Lung microvascular endothelial cell (primary cell): ENCODE results near the gene MTA1. TPM values are rescaled to one million over a fixed set of nuclear protein-coding genes. Genes with fewer than 3 reads are reported as not detected.

Source experiments
- DNase-seq, 2 donors: peaks; one replicate each; pipeline versions ENCODE4 v3.0.0 to v3.0.0-alpha.2; 2010; ENCODE audit warnings: low read depth in 2 of 2
- total RNA-seq: library from RNA; depleted of rRNA; stranded (reverse); fragments of >200 nt; gene quantifications from 2 replicates; pipeline ENCODE4 v1.2.1, GENCODE V29; 2014

The MTA1 gene
- total RNA-seq, 1 donor from 2014 or later, result 22.6 TPM

- no peak for DNase-seq
These were observed 32.8 kb upstream of the MTA1 start for GRCh38 chr14:105386581-105387529.

GRCh38 chr14:105387530-105387922, 32.1 kb upstream of the MTA1 start:
- no peak for DNase-seq

GRCh38 chr14:105388110-105388951, 31.3 kb upstream of the MTA1 start:
- DNase-seq, result no peak

- DNase-seq, result no peak
These were observed 30.7 kb upstream of the MTA1 start for GRCh38 chr14:105388976-105389375.

- no peak for DNase-seq
These were observed 30.1 kb upstream of the MTA1 start for GRCh38 chr14:105389534-105389933.

GRCh38 chr14:105389976-105390848, 29.4 kb upstream of the MTA1 start:
- no peak for DNase-seq

- no peak for DNase-seq
These were observed 28.7 kb upstream of the MTA1 start for GRCh38 chr14:105390849-105391500.

- no peak for DNase-seq
These were observed 28.1 kb upstream of the MTA1 start for GRCh38 chr14:105391541-105391940.

GRCh38 chr14:105392131-105393090, 27.2 kb upstream of the MTA1 start:
- DNase-seq, result no peak

- DNase-seq, result no peak
These were observed 26.5 kb upstream of the MTA1 start for GRCh38 chr14:105393151-105393550.

- no peak for DNase-seq
These were observed 24.7 kb upstream of the MTA1 start for GRCh38 chr14:105394714-105395537.

- no peak for DNase-seq
These were observed 24.1 kb upstream of the MTA1 start for GRCh38 chr14:105395538-105395854.

- DNase-seq, result no peak
These were observed 22.2 kb upstream of the MTA1 start for GRCh38 chr14:105397350-105397931.

- DNase-seq, result peak; percentile 84 to 90
These were observed 21.4 kb upstream of the MTA1 start, which contains the start of gene TEX22 for GRCh38 chr14:105398044-105398725. Gene TEX22, plus strand, starts transcription at chr14:105398538. Its CDS starts 803 bp downstream, at chr14:105399341.

- peak in 1 of 2 donors; percentile 45 for DNase-seq
These were observed 20.7 kb upstream of the MTA1 start for GRCh38 chr14:105398726-105399465.

- DNase-seq, result no peak
These were observed 20.2 kb upstream of the MTA1 start for GRCh38 chr14:105399466-105399775.

GRCh38 chr14:105400016-105400415, 19.6 kb upstream of the MTA1 start:
- DNase-seq, result no peak
